GM21526 (cell line): ENCODE measurements around the gene ADAMTS12.

ENCODE experiments used
- ATAC-seq: cut with Tn5 transposase; IDR thresholded peaks from one replicate; pipeline ENCODE4 v1.9.1; 2021; ENCODE audit warnings: moderate library complexity; ENCODE audit not compliant: unreplicated experiment, low FRiP score

Gene ADAMTS12

DNA sequence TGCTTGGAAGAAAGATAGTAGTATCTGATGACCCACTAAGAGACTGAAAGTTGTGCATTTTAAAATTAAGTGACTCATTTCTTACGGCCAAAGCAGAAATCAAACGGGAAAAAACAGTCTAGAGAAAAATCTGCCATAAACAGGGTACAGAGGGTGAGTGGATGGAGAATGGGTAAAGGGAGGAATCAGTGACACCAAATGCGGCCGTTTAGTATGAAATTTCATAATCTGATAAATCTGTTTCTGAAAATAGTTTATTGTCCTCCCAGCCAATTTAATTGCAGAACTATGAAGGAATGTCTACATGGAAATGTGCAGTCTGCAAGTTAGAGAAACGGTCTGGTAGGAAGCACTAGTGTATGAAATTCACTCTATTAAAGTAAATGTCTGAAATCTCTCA, 39.5 kb downstream of the ADAMTS12 start:
- no peak for ATAC-seq

DNA sequence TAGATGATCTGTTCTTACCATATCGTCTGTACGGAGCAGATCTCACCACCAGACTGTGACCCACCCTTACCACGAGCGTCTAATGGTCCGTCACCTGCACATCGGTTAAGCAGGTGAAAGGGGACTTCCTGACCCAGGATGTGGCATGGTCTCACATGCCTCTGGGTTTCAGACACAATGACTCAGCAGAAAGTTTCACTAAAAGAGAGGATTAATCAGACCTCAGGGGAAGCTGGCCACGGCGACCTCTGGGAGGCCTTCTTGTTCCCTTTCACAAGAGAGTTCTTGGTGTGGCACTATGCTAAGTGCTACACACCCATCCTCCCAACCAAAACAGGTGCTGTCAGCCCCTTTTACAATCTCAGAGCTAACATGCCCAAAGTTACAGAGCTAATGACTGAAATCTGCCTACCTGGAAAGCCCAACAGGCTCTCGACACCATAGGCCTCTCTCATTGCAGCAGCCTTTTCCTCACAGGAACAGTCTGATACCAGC, 41.6 kb downstream of the ADAMTS12 start:
- ATAC-seq, result peak; percentile 94

DNA sequence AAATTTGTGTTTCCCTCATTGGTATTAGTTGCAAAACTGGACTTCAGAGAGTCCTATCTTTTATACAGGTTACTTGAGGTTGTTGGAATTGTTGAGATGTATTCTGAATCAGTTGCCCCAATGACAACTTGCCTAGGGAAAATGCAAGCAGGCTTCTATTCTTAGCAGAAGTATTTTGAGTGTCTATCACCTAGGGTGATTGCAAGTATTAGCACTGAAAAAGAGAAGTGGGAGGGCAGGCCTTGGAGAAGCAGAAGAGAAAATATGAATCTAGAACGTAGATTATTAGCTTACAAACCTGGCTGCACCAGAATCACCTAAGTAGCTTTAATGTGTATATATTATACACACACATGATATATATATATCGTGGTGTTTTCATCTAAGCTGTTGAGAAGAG, 43.2 kb downstream of the ADAMTS12 start:
- peak; percentile 44 for ATAC-seq

DNA sequence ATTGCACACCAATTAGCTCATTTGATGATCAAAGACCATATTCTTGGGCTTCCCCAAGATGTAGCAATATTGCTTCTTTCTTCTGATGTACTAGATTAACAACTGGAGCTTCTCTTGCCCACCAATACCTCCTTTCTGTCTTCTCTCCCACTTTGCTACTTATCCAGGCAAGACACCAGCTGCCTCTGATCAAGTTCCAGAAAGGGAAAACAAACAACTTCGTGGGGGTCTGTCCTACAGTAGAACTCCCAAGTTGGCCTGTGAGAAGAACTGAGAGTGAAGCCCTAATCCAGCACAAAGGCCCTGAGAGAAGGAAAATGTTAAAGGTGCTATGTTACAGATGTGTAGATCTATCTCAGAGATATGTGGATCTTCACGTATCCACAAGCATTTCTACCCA, 44.9 kb downstream of the ADAMTS12 start:
- no peak for ATAC-seq

DNA sequence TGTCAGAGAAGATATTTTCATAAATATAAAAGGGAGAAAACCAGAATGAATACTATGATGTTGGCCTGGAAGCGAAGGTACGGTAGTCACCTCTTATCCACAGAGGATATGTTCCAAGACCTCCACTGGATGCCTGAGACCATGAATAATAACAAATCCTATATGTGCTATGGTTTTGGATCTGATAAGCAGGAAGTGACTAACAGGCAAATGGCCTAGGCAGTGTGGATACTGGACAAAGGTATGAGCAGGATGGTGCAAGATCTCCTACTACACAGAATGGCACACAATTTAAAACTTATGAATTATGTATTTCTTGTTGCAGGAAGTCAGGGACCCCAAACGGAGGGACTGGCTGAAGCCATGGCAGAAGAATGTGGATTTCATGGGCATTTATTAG, 48.2 kb downstream of the ADAMTS12 start:
- no peak for ATAC-seq

DNA sequence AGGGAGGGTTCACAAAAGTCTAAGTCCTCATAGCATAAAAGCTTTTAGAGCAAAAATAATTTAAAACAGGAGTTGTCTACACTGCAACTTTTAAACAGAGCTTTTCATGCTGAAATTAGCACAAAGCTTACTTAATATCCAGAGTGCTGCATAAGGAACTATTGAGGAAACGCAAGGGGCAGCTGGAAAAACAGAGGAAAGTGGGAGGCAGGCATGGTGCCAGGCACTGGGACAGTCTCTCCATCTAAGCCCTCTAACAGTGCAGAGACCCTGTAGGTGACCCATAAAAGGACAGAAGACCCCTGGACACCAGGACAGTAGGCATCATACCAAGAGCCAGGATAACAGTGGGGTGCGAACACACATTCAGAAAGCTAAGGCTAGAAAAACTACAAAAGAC, 49.3 kb downstream of the ADAMTS12 start:
- no peak for ATAC-seq

DNA sequence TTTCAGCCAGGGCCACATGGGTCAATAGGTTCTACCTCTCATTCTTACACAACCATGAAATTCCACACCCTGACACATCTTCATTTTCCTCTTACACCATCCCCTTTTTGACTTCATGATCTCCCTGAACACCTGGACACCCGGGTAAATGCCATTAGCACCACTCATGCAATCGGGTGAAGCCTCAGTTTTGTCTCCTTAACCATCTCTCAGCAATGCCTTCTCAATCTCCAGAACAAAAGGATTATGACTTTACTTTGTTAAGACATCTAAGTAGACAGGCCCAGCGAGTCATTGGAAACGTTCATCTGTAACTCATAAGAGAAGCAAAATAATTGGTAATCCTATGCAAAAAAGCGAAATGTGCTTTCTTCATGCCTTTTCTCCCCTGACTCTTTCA, 49.9 kb downstream of the ADAMTS12 start:
- no peak for ATAC-seq

DNA sequence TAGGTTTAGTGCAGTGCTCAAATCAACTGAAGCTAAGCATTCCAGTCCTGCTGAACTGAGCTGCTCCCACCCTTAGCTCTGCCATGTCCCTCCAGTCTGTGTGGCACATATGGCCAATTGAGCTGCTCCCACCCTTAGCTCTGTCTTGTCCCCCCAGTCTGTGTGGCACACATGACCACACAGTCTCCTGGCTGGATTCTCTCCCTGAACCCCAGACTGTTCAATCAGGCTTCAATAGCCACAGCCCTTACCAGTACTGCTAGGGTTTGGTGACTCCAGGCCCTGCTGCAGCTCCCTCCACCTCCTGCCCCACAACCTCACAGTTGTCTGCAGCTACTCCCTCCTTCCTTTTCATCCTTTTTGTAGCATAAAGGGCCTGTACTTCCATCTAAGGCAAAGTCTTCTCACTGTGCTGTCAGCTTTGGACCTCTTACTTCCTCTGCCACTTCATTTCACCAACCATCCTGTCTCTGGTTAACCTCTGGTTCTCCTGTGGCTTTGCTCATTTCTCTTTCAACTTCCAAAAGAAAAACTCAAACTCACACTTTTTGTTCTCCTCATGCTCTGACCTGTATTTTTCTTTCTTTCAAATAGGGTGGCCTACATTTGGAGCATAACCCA, 50.8 kb downstream of the ADAMTS12 start:
- peak; percentile 81 for ATAC-seq

DNA sequence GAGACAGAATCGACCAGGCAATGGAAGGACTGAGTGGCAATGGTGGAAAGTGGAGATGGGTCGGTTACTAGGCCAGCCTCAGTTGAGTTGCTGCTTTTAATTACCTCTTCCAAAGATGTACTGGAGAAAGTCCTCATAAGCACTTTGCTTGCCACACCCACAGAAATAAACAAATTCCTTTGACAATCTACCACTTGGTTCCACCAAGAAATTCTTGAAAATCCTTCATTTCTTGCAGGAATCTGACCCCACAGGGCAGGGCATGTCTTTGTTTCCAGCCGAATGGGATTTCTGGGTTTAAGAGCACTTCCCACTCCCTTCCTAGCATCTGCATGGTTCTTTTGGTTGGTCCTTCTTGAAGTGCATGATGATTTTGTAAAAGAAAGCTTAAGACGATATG, 54.5 kb downstream of the ADAMTS12 start:
- ATAC-seq, result no peak

DNA sequence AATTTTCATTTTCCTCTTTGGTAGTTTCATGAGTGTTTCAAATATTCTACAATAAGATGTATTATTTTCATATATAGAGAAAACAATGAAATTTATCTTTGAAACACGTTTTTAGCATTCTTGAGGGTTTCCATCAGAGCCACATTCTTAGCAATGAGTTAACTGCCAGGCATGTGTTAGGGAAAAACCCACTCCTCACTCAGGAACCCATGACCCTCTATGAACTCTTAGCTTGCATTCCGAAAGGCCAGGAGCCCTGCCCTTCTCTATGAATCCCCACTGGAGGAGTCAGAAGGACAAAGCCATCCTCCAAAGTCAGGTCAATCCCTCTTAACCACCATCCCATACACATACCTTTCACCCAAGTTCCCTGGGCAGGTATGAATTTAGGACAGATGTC, 57.5 kb downstream of the ADAMTS12 start:
- ATAC-seq, result no peak

DNA sequence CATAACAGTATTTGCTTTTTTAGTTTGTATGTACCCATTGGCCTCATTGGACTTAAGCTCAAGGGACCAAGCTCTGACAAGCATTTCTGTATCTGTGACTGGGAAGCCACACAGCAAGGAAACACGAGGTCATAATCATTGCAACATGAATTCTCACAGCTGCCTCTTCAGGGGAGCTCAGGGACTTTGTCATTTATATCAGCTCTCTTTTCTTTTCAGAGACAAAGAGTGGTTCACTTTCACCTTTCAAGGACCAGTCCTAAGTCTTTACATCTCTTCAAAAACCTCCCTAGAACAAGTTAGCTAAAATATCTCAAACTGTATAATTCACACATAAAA, 58.6 kb downstream of the ADAMTS12 start:
- no peak for ATAC-seq

DNA sequence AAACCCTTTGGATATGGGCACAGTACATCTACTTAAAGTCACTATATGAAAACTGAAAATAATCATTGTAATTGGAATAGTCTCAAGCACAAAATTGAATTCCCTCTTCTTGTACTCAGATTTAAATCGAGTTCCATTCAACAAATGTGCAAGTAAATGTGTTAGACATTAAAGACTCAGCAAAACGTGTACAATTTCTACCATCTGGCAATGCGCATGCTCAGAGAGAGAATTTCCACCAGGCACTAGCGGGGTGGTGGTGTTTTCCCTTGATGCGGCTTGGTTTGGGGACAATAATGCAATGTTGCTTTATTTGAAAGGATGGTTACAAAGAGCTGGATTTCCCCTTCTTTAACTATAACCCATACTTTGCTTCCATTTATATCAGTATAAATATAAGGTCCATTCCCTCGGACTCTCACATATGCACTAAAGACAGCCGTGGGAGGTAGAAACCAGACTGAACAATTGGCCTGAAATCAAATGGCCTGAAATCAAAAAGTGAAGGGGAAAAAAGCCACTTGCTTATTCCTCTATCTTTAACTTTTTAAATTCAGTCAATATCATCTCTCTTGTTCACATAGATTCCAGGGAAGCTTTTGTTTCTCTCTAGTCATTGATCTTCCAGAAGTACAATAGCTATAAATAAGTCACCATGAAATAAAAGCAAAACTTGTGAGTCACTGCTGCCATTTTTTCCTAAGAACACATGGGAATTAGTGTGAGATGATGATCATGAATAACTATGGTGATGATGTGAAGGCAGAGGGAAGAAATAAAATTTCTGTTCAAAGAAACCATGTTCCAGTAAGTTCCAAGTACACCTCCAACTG, 59.2 kb downstream of the ADAMTS12 start:
- ATAC-seq, result no peak

DNA sequence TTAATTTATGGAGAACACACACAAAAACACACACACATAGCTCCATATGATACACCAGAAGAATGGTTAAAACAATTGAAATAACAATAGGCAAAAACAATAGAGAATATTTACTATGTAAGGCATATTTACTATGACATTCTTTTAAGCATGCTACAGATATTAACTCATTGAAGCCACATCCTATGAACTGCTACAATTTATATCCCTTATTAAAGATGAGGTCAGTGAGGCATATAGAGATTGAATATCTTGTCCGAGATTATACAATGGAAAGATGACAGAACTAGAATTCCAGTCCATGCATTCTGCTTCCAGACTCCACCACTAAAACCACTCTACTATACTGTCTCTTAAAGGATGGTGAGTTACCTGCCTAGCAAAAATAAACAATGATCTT, 60.7 kb downstream of the ADAMTS12 start:
- ATAC-seq, result no peak

DNA sequence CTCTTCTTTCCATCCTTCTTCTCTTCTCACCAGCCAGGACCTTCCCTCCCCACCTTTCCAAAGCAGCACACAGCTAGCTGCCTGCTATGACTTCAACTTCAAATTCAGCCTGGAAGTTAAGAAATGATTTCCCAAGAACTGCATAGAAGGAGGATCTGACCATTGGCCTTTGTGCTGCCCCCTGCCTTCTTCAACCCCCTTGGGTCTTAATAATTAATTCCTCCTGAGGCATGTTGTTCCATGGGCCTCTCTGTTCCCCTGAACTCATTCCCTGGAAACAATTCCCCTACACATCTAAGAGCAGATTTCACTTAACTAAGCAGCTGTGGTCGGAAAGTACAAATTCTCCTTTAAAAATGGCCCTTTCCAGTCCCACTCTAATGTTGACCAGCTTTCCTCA, 62.4 kb downstream of the ADAMTS12 start:
- no peak for ATAC-seq

DNA sequence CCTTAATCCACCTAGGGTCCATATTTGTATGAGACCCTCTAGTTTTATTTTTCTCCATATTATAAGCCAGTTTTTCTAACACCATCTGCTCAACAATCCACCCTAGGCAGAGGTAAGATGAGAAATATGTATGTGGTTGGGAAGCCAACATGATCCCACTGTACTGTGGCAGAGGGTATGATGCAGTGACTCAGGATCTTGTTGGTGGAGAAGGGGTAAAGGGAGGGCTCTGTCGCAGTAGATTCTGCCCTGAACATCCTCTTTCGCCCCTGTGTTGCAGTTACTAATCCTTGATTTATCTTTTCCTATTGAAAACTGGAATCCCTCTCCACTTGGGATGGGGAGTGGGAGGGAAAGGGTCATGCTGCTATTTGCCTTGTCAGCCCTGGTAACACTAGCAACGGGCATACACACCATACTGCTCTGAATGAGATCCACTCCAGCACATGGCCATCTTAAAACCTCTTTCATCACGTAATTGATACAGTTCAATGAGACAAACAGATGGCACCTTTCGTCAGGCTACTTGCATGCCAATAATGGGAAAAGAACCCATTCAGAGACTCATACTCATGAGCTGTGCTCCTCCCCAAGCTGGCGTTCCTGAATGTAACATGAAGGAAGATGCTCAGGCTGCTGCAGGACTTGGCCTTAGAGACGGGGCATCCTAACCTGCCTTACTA, 63.0 kb downstream of the ADAMTS12 start:
- ATAC-seq, result no peak

DNA sequence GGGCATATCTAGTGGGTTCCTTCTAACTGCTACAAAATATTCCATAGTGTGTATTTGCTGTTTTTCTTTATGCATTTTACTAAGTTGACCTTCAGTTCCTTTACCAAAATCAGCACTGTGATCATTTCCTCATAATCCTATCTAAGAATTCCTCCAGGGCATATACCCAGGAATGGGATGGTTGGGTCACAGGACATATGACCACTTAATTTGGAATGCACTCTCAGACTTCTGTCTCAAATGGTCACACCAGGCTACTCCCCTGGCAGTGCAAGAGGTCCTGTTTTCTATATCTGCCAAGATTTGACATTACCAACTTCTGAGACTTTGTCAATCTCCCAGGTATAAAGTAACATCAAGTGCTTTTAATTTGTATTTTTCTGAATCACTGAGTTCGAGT, 63.9 kb downstream of the ADAMTS12 start:
- no peak for ATAC-seq

DNA sequence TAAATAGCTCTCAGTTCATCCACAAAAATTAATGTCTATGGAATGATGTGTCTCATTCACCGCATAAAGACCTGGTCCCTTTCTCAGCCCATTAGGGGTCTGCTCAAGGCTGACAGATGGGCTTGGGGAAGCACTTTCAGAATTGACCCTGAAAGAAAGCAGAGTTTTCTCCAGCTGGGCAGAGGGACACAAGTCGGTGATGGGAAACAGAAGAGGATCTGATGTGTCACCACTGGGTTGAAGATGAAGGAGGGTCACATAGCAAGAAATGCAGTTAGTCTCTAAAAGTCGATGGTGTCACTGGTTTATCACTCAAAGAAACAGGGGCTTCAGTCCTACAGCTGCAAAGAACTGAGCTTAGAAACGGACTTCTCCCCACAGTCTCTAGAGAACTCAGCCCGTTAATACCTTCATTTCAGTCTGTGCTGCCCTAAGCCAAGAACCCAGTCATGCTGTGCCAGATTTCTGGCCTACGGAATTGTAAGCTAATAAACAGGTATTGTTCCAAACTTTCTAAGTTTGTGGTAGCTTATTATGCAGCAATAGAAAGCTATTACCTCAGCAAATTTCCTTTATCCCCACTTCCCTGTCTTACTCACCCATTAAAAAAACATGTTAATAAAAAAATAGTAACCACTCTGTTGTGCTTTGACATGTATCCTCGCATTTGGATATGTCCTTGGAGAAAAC, 64.6 kb downstream of the ADAMTS12 start:
- no peak for ATAC-seq

DNA sequence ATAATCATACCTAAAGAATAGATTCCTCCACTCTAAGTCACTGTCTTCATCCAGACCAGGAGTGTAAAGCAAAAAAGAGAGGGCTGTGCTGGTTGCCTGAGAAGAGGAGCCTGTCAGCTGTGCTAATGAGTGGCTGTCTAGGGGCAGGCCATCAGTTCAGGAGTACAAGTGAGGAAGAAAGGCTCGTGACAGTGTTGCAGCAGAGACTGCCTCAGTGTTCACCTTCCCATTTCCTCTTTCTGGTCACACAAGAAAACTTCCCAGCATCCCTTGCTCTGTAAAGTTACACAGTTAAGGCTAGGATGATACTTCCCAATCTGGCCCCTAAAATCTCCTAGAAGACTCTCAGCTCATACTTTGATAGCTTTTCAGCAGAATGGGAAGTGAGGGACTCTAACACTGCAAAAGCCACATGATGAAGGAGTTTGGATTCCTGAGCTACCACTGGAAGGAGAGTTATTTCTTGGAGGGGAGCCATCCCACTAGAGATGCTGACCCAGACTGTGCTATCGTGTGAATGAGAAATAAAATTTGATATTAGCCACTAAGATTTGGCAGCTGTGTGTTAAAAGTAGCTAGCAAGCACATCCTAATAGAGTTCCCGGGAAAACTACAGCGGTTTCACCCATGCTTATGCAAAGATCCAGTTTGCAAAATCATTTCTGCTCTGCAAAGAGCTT, 67.1 kb downstream of the ADAMTS12 start:
- ATAC-seq, result peak; percentile 87

DNA sequence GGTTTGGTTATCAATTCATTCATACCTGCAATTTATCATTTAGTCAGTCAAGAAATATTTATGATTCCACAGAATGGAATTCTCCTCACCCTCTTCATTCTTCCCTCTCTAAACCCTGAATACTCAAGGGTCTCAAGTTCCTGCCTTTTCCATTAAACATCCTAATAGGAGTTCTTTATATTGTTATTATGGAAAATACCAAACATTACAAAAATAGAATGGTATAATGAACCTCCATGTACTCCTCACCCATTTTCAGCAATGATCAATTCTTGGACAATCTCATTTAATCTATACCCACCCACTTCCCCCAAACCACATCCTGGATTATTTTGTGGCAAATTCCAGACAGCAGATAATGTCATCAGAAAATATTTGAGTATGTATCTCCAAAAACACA, 74.5 kb downstream of the ADAMTS12 start:
- no peak for ATAC-seq

DNA sequence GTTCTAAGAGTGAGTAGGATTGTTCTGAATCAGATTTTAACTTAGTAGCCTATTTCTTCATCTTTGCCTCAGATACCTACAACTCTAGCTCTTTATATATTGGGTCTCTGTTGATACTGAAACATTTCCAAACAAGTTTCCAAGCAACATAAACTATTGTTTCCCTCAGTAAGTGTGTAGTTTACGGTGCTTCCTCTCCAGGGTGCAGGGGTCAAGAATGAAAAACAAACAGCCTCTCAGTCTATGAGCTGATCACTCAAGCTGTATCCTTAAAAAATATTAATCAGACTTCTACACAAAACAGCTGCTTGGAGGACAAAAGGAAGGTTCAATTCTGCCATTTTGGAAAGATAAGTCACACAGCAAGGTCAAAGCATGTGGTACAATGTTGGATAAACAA, 75.0 kb downstream of the ADAMTS12 start:
- no peak for ATAC-seq

DNA sequence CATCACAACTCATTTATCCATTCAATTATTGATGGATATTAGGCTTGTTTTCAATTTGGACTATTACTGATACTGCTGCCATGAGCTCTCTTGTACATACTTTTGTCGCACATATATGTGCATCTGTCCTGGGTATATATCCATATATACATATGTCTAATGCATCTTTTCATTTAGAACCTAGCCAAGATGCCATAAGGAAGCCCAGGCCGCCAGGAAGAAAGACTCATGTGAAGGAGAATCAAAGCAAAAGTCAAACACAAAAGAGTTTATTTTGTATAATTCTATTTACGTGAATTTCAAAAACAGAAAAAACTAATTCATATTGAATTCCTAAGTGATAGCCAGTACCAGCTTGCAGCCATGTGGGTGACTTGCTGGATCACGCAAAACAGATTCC, 79.0 kb downstream of the ADAMTS12 start:
- ATAC-seq, result no peak
